Peyer's patch (tissue), 4 donors: Measurements from ENCODE around the gene NPNT. TPM values are rescaled to one million over a fixed set of nuclear protein-coding genes. Genes with fewer than 3 reads are reported as not detected.

Source experiments
- DNase-seq, 3 donors: peaks; one replicate each; pipeline ENCODE4 v3.0.0-alpha.2; 2017 to 2019
- H3K27ac ChIP-seq, 4 donors: fragments of 200-600 bp; sonication (generic); one replicate each; pipeline ENCODE4 v1.5.1; 2016 to 2019
- H3K27me3 ChIP-seq, 2 donors: fragments of 200-600 bp; sonication (generic); one replicate each; pipeline ENCODE4 v1.5.1; 2019
- H3K36me3 ChIP-seq, 3 donors: fragments of 200-600 bp; sonication (generic); one replicate each; pipeline ENCODE4 v1.5.1; 2016 to 2019
- H3K4me1 ChIP-seq, 4 donors: fragments of 200-600 bp; sonication (generic); one replicate each; pipeline ENCODE4 v1.5.1; 2016 to 2019
- H3K4me3 ChIP-seq, 4 donors: fragments of 200-600 bp; sonication (generic); 1 replicate in 3 of 4; 2 replicates in 1 of 4; pipeline ENCODE4 v1.5.1; 2016 to 2019; ENCODE audit warnings: mild to moderate bottlenecking in 1 of 4
- H3K9me3 ChIP-seq, 4 donors: fragments of 200-600 bp; sonication (generic); one replicate each; pipeline ENCODE4 v1.5.1; 2016 to 2019; ENCODE audit warnings: mild to moderate bottlenecking in 1 of 4
- CTCF ChIP-seq, 6 experiments: fragments of 450-650 bp in 4 of 6; fragments of 200-600 bp in 2 of 6; sonication (generic) in 1 of 6; IDR thresholded peaks; one replicate each; pipeline ENCODE4 v1.5.1; 2017 to 2019; ENCODE audit warnings: antibody characterized with exemption in 6 of 6, mild to moderate bottlenecking in 3 of 6, moderate library complexity in 1 of 6
- POLR2A ChIP-seq, 2 donors: fragments of 450-650 bp; IDR thresholded peaks; one replicate each; pipeline ENCODE4 v1.5.1; 2017; ENCODE audit warnings: antibody characterized with exemption in 2 of 2, mild to moderate bottlenecking in 2 of 2, moderate library complexity in 2 of 2
- total RNA-seq, 4 donors: library from RNA; depleted of rRNA; stranded (reverse); fragments of >200 nt; gene quantifications; one replicate each; pipeline ENCODE4 v1.1.0, GENCODE V29; 2016

NPNT gene
- total RNA-seq, 4 donors from 2014 or later: 19.8 to 84.2 (median 58.3) TPM

GRCh38 chr4:105859233-105859632 is 36.0 kb upstream of the NPNT start:
- TF ChIP-seq POLR2A (IDR thresholded peaks at IDR 0.05) (no peak), CTCF (IDR thresholded peaks at IDR 0.05) (no peak)
- H3K9me3 ChIP-seq: peaks cover 0 to 4% (median 0%) of the 10 kb centered on the region in 4 donors
- H3K27me3 ChIP-seq: no peaks in the 10 kb centered on the region
- no peak overlapping the region for H3K27ac ChIP-seq
- H3K36me3 ChIP-seq: no peaks in the 10 kb centered on the region
- no peaks in the 10 kb centered on the region for H3K4me1 ChIP-seq
- no peak overlapping the region for H3K4me3 ChIP-seq
- no peak for DNase-seq

- no peaks in the 10 kb centered on the region for H3K27me3 ChIP-seq
- no peak for DNase-seq
- TF ChIP-seq CTCF (IDR thresholded peaks at IDR 0.05) (no peak), POLR2A (IDR thresholded peaks at IDR 0.05) (no peak)
These were observed 24.3 kb upstream of the NPNT start for GRCh38 chr4:105870963-105871362.

GRCh38 chr4:105871997-105872396 is 23.3 kb upstream of the NPNT start:
- Histone ChIP-seq H3K4me1 (no peaks in the 10 kb centered on the region), H3K9me3 (no peaks in the 10 kb centered on the region), H3K4me3 (no peak overlapping the region), H3K27me3 (no peaks in the 10 kb centered on the region), H3K27ac (no peak overlapping the region), H3K36me3 (no peaks in the 10 kb centered on the region)
- no peak for DNase-seq
- TF ChIP-seq CTCF (IDR thresholded peaks at IDR 0.05): no peak
- TF ChIP-seq POLR2A (IDR thresholded peaks at IDR 0.05): no peak

More at GRCh38 chr4:105870963-105871362, 24.3 kb upstream of the NPNT start:
- Histone ChIP-seq H3K4me3 (no peak overlapping the region), H3K9me3 (no peaks in the 10 kb centered on the region), H3K36me3 (no peaks in the 10 kb centered on the region), H3K27ac (no peak overlapping the region), H3K4me1 (no peaks in the 10 kb centered on the region)

GRCh38 chr4:105875233-105875632 is 20.0 kb upstream of the NPNT start:
- no peak overlapping the region for H3K4me3 ChIP-seq
- no peak overlapping the region for H3K27ac ChIP-seq
- H3K36me3 ChIP-seq: no peaks in the 10 kb centered on the region
- DNase-seq: no peak
- no peaks in the 10 kb centered on the region for H3K27me3 ChIP-seq
- no peak for TF ChIP-seq CTCF (IDR thresholded peaks at IDR 0.05)
- TF ChIP-seq POLR2A (IDR thresholded peaks at IDR 0.05): no peak
- no peaks in the 10 kb centered on the region for H3K9me3 ChIP-seq
- no peaks in the 10 kb centered on the region for H3K4me1 ChIP-seq

GRCh38 chr4:105878668-105879067 is 16.6 kb upstream of the NPNT start:
- Histone ChIP-seq H3K4me1 (no peaks in the 10 kb centered on the region), H3K4me3 (no peak overlapping the region), H3K27ac (no peak overlapping the region), H3K36me3 (no peaks in the 10 kb centered on the region), H3K27me3 (no peaks in the 10 kb centered on the region), H3K9me3 (no peaks in the 10 kb centered on the region)
- no peak for DNase-seq
- TF ChIP-seq CTCF (IDR thresholded peaks at IDR 0.05) (no peak), POLR2A (IDR thresholded peaks at IDR 0.05) (no peak)

- Histone ChIP-seq H3K27ac (no peak overlapping the region), H3K27me3 (no peaks in the 10 kb centered on the region)
- DNase-seq: no peak
These were observed 7.8 kb upstream of the NPNT start for GRCh38 chr4:105887508-105887907.

More at GRCh38 chr4:105887508-105887907, 7.8 kb upstream of the NPNT start:
- no peak for TF ChIP-seq CTCF (IDR thresholded peaks at IDR 0.05)
- TF ChIP-seq POLR2A (IDR thresholded peaks at IDR 0.05): no peak
- no peak overlapping the region for H3K4me3 ChIP-seq
- H3K36me3 ChIP-seq: no peaks in the 10 kb centered on the region
- no peaks in the 10 kb centered on the region for H3K4me1 ChIP-seq
- H3K9me3 ChIP-seq: no peaks in the 10 kb centered on the region
